ENCODE results near the gene CORT. TPM values are rescaled to one million over a fixed set of nuclear protein-coding genes. Genes with fewer than 3 reads are reported as not detected.

Gene CORT
- 0.09 to 0.51 TPM (median 0.22 TPM) in 4 of 5 replicates, not detected in the other for total RNA-seq (2022; extraction: Qiagen RNA extraction; ENCODE audit: low read depth)

GRCh38 chr1:10449751-10450150 lies at the start of gene CORT:
Gene CORT (plus strand): TSS chr1:10450031. CDS start chr1:10450224, 193 bp downstream.

GRCh38 chr1:10430216-10431069 lies 19.4 kb upstream of the CORT start, which contains the start of gene CENPS:
Gene CENPS (plus strand): TSS chr1:10430433. CDS start chr1:10430518, 85 bp downstream.

GRCh38 chr1:10472220-10473144 lies 22.7 kb downstream of the CORT start, which contains the start of gene DFFA:
Gene DFFA (minus strand): TSS chr1:10472529. CDS start chr1:10472458, 71 bp downstream.

GRCh38 chr1:10474613-10475507 lies 25.0 kb downstream of the CORT start, which contains the start of gene PEX14:
Gene PEX14 (plus strand): TSS chr1:10474950. CDS start chr1:10474967, 17 bp downstream.

Other genes starting within 250 kb of the CORT start
- 13.0 to 17.2 TPM (median 15.8 TPM) in 5 replicates for gene KIF1B, start 239.5 kb upstream of the CORT start, total RNA-seq (2022; extraction: Qiagen RNA extraction; ENCODE audit: low read depth)
- gene PGD, start 51.0 kb upstream of the CORT start, total RNA-seq (2022; extraction: Qiagen RNA extraction; ENCODE audit: low read depth): 1,089 to 1,299 TPM (median 1,195 TPM) in 5 replicates
- gene CENPS, start 19.6 kb upstream of the CORT start, total RNA-seq (2022; extraction: Qiagen RNA extraction; ENCODE audit: low read depth): 22.7 to 32.4 TPM (median 30.4 TPM) in 5 replicates
- gene DFFA, start 22.5 kb downstream of the CORT start, total RNA-seq (2022; extraction: Qiagen RNA extraction; ENCODE audit: low read depth): 22.8 to 29.7 TPM (median 26.9 TPM) in 5 replicates
- 13.9 to 17.7 TPM (median 15.1 TPM) in 5 replicates for gene PEX14, start 24.9 kb downstream of the CORT start, total RNA-seq (2022; extraction: Qiagen RNA extraction; ENCODE audit: low read depth)